KMS-11 (cell line): ENCODE data around the gene RELT.

Source experiments
- H2AFZ ChIP-seq: fragments of 200-600 bp; sonication (generic); 2 replicates; pipeline ENCODE4 v1.6.1; 2016; ENCODE audit warnings: antibody characterized with exemption, mixed run types, low read depth
- H3K27ac ChIP-seq: fragments of 200-600 bp; sonication (generic); 2 replicates; pipeline ENCODE4 v1.6.1; 2016; ENCODE audit warnings: mild to moderate bottlenecking, mixed run types
- H3K27me3 ChIP-seq: fragments of 200-600 bp; sonication (generic); 2 replicates; pipeline ENCODE4 v1.6.1; 2017; ENCODE audit warnings: mild to moderate bottlenecking, low read depth, mixed run types, moderate library complexity; ENCODE audit not compliant: insufficient read depth
- H3K36me3 ChIP-seq: fragments of 200-600 bp; sonication (generic); 2 replicates; pipeline ENCODE4 v1.6.1; 2017; ENCODE audit warnings: mild to moderate bottlenecking, mixed run types; ENCODE audit not compliant: insufficient read depth
- H3K4me1 ChIP-seq: fragments of 200-600 bp; sonication (generic); 2 replicates; pipeline ENCODE4 v1.6.1; 2016; ENCODE audit warnings: mild to moderate bottlenecking, low read depth, mixed run types; ENCODE audit not compliant: poor library complexity, severe bottlenecking
- H3K4me2 ChIP-seq: fragments of 200-600 bp; sonication (generic); 2 replicates; pipeline ENCODE4 v1.7.0; 2016; ENCODE audit warnings: mild to moderate bottlenecking, mixed run types
- H3K4me3 ChIP-seq: fragments of 200-600 bp; sonication (generic); IDR thresholded peaks from 2 replicates; pipeline ENCODE4 v1.6.1; 2017; ENCODE audit warnings: low read depth, low read length, mixed read lengths; ENCODE audit not compliant: insufficient read depth
- H3K79me2 ChIP-seq: fragments of 200-600 bp; sonication (generic); 2 replicates; pipeline ENCODE4 v1.6.1; 2016; ENCODE audit warnings: low read depth, mixed run types; ENCODE audit not compliant: insufficient read depth
- H3K9ac ChIP-seq: fragments of 200-600 bp; sonication (generic); 2 replicates; pipeline ENCODE4 v1.6.1; 2016; ENCODE audit warnings: mild to moderate bottlenecking, mixed run types
- H4K20me1 ChIP-seq: fragments of 200-600 bp; sonication (generic); 2 replicates; pipeline ENCODE4 v1.6.1; 2016; ENCODE audit warnings: mild to moderate bottlenecking, mixed run types; ENCODE audit not compliant: insufficient read depth
- CTCF ChIP-seq: fragments of 200-600 bp; sonication (generic); conservative IDR thresholded peaks from 2 replicates; pipeline ENCODE4 v1.6.1; 2017; ENCODE audit warnings: low read depth, mild to moderate bottlenecking, antibody characterized with exemption, low read length, moderate library complexity, mixed read lengths

Gene RELT

GRCh38 chr11:73342633-73343032 is 33.6 kb upstream of the RELT start:
- Histone ChIP-seq H3K4me2 (no peak overlapping the region), H3K4me3 (no peak overlapping the region), H3K27me3 (no peaks in the 10 kb centered on the region), H3K36me3 (no peaks in the 10 kb centered on the region), H3K27ac (no peak overlapping the region), H3K79me2 (no peaks in the 10 kb centered on the region), H3K4me1 (no peaks in the 10 kb centered on the region), H4K20me1 (no peaks in the 10 kb centered on the region), H3K9ac (no peak overlapping the region), H2AFZ (no peak overlapping the region)
- TF ChIP-seq CTCF, result no peak

GRCh38 chr11:73343076-73343873 is 32.9 kb upstream of the RELT start:
- TF ChIP-seq CTCF, result no peak
- H3K27me3 ChIP-seq, result no peaks in the 10 kb centered on the region
- H3K36me3 ChIP-seq, result no peaks in the 10 kb centered on the region
- no peak overlapping the region for H3K4me3 ChIP-seq
- no peaks in the 10 kb centered on the region for H3K79me2 ChIP-seq
- H3K27ac ChIP-seq, result no peak overlapping the region
- no peak overlapping the region for H2AFZ ChIP-seq
- H3K4me1 ChIP-seq, result no peaks in the 10 kb centered on the region
- no peak overlapping the region for H3K4me2 ChIP-seq
- no peak overlapping the region for H3K9ac ChIP-seq
- H4K20me1 ChIP-seq, result no peaks in the 10 kb centered on the region

- no peaks in the 10 kb centered on the region for H3K36me3 ChIP-seq
- no peak overlapping the region for H3K9ac ChIP-seq
- H3K27me3 ChIP-seq, result no peaks in the 10 kb centered on the region
- no peaks in the 10 kb centered on the region for H3K79me2 ChIP-seq
- no peak overlapping the region for H3K27ac ChIP-seq
- H3K4me1 ChIP-seq, result no peaks in the 10 kb centered on the region
- H4K20me1 ChIP-seq, result no peaks in the 10 kb centered on the region
- no peak overlapping the region for H2AFZ ChIP-seq
- no peak overlapping the region for H3K4me3 ChIP-seq
- TF ChIP-seq CTCF, result no peak
- no peak overlapping the region for H3K4me2 ChIP-seq
These were observed 32.0 kb upstream of the RELT start for GRCh38 chr11:73344191-73344607.

GRCh38 chr11:73345481-73346160 is 30.6 kb upstream of the RELT start:
- Histone ChIP-seq H3K27me3 (no peaks in the 10 kb centered on the region), H3K4me1 (no peaks in the 10 kb centered on the region), H3K27ac (no peak overlapping the region), H3K9ac (no peak overlapping the region), H2AFZ (no peak overlapping the region), H3K79me2 (no peaks in the 10 kb centered on the region), H3K36me3 (no peaks in the 10 kb centered on the region), H4K20me1 (no peaks in the 10 kb centered on the region), H3K4me3 (no peak overlapping the region), H3K4me2 (no peak overlapping the region)
- TF ChIP-seq CTCF, result no peak
